Measurements from ENCODE around the gene AGAP4.
"Not testable (repeated sequence)": the region's sequence is repeated elsewhere in the genome, so short reads cannot be mapped to it uniquely, and the experiment has no call there.

The AGAP4 gene

GRCh38 chr10:45847400-45847799 is at the start of gene AGAP4:
Gene AGAP4, minus strand, starts transcription at chr10:45847500. Its CDS starts 153 bp downstream, at chr10:45847347.
- DNase-seq, result not testable (repeated sequence)

GRCh38 chr10:45890721-45891120 is 43.4 kb upstream of the AGAP4 start:
- DNase-seq, result not testable (repeated sequence)

GRCh38 chr10:45889539-45890230 is 42.4 kb upstream of the AGAP4 start:
- not testable (repeated sequence) for DNase-seq

DNA sequence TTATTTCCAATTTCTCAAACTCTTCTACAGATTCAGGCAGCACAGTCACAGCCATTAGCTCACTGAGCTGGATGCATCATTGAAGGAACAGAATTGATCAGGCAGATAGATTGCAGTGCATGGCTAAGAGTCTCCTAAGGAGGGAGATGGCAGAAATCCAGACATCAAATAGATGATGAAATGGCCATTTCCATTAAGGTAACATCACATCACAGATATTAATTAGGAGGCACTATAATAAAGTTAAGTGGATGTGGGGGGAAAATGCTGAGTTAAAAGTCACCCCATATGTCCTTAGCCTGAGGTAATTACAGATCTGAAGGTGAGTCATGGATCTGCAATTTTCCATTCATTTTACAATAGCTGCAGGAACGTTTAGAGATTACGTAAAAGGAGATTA is 35.6 kb upstream of the AGAP4 start:
- DNase-seq, result not testable (repeated sequence)

- not testable (repeated sequence) for DNase-seq
Observed at GRCh38 chr10:45865404-45865803, 18.1 kb upstream of the AGAP4 start.

DNA sequence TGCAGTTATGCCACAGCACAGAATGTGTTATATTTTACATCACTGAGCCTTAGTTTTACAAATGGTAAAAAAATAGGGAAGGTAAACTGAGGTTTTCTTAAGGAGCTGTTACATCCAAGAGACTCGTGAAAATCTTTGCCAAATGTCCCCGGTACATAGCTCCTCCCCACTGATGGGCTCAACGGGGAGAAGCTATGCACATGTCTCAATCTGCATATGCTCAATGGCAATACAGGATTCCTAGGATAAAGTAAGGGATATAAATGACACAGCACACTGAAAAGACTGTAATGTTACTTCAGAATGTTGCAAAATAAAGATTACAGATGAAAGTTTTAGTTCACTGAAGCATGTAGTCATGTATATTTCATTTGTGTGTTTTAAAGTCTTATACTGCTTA is 17.0 kb upstream of the AGAP4 start:
- DNase-seq, result not testable (repeated sequence)

DNA sequence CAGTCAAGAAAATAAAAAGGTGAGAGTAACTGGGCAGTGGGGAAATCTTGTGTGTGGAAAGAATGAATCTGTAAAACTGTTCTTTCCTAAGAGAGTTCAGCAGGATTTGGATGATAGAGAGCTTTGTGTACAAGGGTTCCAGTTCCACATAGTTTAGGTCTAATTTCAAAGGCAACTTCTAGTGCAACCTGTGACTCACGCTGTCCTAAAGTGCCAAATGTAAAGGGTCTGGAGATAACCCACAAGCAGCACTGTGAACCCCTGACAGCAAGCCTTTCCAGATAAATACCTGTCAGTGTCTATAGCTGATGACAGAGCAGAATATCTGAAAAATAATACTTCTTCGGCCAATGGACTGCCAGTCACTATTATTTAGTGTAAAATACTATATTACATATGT is 16.3 kb upstream of the AGAP4 start:
- not testable (repeated sequence) for DNase-seq

DNA sequence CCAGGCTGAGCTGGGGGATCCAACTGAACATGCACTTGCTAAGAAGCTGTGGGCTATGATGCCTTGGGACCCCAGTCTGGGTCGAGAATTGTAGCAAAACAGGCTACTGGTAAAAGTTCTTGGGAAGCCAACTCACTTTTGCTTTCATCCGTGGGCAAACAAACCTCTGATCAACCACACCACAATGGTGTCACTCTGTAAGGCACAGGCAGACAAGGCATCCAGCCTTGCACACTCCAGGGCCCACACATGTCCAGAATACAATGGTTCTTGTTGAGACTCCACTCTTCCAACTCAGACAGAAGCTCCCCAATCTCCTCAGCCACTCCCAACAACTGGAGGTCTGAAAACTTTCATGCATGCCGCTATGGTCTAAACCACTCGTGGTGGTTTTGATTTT is 10.6 kb upstream of the AGAP4 start:
- not testable (repeated sequence) for DNase-seq

DNA sequence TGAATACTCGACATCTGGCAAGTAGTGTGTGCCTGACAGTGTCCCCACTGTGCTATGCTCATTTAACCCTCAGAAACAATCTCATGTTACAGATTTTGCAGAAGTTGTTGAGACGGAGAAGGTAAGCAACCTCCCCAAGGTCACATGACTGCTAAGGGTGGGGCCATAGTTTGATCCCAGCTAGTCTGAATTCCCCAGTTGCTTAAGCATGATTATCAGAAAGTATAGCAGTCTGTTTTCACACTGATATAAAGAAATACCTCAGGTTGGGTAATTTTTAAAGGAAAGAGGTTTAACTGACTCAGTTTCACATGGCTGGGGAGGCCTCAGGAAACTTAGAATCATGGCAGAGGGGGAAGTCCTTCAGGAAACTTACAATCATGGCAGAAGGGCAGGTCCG is 1.2 kb upstream of the AGAP4 start:
- DNase-seq, result not testable (repeated sequence)

- DNase-seq, result not testable (repeated sequence)
Observed at GRCh38 chr10:45822918-45823317, 24.4 kb downstream of the AGAP4 start.

GRCh38 chr10:45820107-45820830 is 27.0 kb downstream of the AGAP4 start:
- DNase-seq, result not testable (repeated sequence)

DNA sequence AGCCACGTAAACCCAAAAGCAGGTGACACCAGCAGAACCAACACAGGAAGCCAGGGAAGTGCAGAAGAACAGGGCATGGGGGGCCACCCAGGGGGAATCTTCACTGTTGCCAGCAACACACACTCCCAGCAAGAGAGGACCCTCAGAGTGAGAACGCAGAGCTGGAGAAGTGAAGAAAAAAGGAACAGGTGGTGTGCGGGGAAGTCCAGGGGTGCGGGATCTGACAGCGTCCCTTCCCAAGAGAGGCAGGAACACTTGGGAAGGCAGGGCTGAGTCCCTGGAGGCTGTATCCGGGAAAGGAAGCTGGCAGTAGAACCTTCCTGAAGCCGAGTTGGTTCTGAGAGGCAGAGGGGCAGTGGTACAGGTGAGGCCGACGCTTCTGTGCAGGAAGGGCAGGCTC is 27.7 kb downstream of the AGAP4 start:
- no peak for DNase-seq

- DNase-seq, result no peak
Observed at GRCh38 chr10:45817912-45818311, 29.4 kb downstream of the AGAP4 start.

DNA sequence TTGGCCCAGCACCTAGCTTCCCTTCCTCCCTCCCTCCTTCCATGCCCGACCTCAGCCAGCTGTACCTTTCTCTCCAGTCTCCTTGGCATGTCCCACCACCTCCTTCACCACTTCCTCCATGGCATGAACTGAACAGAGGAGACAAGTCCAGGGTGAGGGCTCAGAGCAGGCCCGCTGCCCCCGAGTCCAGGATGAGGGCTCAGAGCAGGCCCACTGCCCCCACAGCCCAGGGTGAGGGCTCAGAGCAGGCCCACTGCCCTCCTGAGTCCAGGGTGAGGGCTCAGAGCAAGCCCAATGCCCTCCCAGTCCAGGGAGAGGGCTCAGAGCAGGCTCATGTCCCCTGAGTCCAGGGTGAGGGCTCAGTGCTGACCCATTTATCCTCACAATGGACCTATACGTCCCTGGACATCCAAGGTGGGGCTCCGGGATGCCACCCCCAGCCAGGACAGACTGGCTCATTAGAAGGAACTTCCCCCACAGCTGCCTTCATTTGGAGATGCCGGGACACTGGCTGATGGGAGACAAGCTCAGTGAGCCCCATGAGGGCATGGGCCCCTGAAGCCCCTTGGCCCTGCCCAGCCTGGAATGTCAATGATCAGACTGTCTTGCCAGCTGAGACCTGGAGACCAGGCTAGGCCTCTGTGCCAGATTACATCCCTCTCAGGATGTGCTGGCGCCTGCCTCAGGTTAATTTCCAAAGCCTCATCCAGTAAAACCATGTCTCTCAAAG is 30.0 kb downstream of the AGAP4 start:
- no peak for DNase-seq

GRCh38 chr10:45814146-45814545 is 33.2 kb downstream of the AGAP4 start:
- DNase-seq, result not testable (repeated sequence)

- DNase-seq, result not testable (repeated sequence)
Observed at GRCh38 chr10:45812959-45813358, 34.3 kb downstream of the AGAP4 start.

DNA sequence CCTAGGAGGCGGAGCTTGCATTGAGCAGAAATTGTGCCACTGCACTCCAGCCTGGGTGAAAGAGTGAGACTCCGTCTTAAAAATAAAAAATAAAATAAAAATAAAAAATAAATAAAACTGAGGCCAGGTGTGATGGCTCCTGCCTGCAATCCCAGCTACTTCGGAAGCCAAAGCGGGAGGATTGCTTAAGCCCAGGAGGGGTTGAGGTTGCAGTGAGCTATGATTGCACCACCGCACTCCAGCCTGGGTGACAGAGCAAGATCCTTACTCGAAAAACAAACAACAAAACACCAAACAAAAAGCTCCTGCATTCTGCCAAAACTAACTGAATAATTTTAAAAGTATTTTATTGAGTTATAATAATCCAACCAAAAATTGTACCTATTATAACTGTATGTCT is 36.2 kb downstream of the AGAP4 start:
- DNase-seq, result no peak

- no peak for DNase-seq
Observed at GRCh38 chr10:45809837-45810236, 37.5 kb downstream of the AGAP4 start.

DNA sequence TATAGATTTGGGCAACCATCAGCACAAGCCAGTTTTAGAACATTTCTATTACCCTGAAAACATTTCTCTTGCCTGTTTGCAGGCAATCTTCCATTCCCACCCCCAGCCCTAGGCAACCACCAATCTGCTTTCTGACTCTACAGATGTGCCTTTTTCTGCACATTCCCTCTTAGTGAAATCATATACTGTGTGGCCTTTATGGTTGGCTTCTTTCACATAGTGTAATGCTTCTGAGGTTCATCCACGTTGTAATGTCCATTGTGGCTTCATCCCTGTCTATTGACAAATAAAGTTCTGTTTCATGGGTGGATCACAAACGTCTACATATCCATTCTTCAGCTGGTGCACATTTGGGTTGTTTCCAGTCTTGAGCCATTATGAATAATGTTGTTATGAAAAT is 42.3 kb downstream of the AGAP4 start:
- not testable (repeated sequence) for DNase-seq

DNA sequence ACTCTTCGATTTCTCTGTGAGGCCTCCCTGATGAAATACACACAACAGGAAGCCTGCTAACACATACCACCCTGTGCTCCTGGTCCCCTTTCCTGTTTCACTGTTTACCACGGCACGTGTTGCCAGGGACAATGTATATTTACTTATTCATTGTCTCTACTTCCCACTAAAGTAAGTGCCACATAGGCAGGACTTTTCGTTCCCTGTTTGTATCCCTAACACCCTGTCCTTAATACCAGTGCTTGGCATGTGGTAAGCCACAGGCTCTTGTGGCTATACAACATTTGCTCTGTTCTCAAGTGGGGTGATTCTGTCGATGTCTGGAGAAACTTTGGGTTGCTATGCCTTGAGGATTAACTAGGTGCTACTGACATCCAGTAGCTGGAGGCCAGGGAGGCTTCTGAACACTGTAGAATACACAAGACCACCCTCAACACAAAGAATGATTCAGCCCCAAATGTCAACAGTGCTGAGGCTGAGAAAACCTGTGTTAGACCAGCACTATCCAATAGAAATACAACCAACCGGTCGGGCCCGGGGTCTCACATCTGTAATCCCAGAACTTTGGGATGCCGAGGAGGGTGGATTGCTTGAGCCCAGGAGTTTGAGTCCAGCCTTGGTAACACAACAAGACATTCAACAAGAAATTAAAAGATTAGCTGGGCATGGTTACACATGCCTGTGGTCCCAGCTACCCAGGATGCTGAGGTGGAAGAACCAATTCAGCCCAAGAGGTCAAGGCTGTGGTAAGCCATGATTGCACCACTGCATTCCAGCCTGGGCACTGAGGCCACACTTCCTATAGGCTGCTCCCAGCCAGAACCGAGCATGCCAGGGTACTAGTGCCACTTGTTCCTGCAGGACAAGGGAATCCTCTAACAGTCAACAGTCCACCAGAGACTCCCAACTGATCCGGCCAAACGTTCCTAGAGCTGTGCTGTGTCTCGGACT is 44.0 kb downstream of the AGAP4 start:
- DNase-seq, result peak in 1 of 2 experiments; percentile 1

GRCh38 chr10:45794761-45795160 is 52.5 kb downstream of the AGAP4 start:
- DNase-seq, result not testable (repeated sequence)

GRCh38 chr10:45790694-45791426 is 56.4 kb downstream of the AGAP4 start:
- DNase-seq, result not testable (repeated sequence)

Data from NCI-H2081 (cell line).